ENCODE results near the gene NAA16.

GRCh38 chr13:41307884-41308640 is 3.0 kb upstream of the NAA16 start:
- TF ChIP-seq POLR2AphosphoS5 (IDR thresholded peaks at IDR 0.05) (no peak), POLR2A (IDR thresholded peaks at IDR 0.05) (no peak), EP300 (IDR thresholded peaks at IDR 0.05) (no peak)
- TF ChIP-seq, protein P1, sequence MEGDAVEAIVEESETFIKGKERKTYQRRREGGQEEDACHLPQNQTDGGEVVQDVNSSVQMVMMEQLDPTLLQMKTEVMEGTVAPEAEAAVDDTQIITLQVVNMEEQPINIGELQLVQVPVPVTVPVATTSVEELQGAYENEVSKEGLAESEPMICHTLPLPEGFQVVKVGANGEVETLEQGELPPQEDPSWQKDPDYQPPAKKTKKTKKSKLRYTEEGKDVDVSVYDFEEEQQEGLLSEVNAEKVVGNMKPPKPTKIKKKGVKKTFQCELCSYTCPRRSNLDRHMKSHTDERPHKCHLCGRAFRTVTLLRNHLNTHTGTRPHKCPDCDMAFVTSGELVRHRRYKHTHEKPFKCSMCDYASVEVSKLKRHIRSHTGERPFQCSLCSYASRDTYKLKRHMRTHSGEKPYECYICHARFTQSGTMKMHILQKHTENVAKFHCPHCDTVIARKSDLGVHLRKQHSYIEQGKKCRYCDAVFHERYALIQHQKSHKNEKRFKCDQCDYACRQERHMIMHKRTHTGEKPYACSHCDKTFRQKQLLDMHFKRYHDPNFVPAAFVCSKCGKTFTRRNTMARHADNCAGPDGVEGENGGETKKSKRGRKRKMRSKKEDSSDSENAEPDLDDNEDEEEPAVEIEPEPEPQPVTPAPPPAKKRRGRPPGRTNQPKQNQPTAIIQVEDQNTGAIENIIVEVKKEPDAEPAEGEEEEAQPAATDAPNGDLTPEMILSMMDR (IDR thresholded peaks at IDR 0.05): no peak

Measured in suprapubic skin (tissue), 4 donors.